Measurements from ENCODE around the gene SLC8A1. TPM values are rescaled to one million over a fixed set of nuclear protein-coding genes. Genes with fewer than 3 reads are reported as not detected.

The SLC8A1 gene
- total RNA-seq, 6 donors from 2014 or later = 21.8 to 58.6 (median 25.3) TPM

DNA sequence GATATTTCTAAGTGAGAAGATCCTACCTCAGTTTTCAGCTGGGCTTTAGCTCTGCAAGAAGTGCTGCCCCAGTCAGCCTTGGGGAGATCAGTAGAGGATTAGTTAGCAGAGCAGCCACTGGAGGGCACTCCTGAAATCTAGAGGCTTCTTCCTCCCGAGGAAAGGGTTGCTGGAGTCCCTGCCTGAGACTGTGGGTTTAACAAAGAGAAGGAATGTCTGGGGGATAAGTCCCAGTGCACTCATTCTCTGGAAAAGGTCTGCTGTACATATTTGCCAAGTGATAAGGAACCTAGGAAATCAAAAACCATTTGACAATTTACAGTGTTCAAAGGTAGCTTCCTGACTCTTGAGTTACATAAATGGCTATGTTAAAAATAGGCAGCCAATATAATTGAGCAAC lies 207.2 kb downstream of the SLC8A1 start:
- DNase-seq = peak in 1 of 2 donors; percentile 49

DNA sequence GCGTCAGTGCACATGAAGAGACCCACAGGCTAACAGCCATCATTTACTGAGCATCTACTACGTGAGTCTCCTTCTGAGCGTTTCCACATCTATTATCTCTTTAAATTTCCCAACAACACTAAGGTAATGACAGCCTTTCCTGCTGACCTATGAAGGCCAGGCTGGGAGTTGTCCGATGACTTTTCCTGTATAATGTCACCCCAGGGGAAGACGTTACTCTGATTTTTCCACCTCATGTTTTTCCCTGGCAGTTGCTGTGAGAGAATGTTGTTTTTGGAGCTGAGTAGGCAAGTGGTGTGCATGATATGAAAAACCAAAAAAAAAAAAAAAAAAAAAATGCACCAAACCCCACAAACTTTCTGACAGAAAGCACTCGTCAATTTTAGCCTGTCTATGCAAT lies 207.6 kb downstream of the SLC8A1 start:
- Histone ChIP-seq H3K36me3 (no peaks in the 10 kb centered on the region), H3K4me3 (no peak overlapping the region), H3K27ac (no peak overlapping the region), H3K27me3 (no peaks in the 10 kb centered on the region), H3K9me3 (no peaks in the 10 kb centered on the region), H3K4me1 (peaks cover 0 to 9% (median 5%) of the 10 kb centered on the region in 4 donors)
- 50 to 63% methylated on average over 6 of the region's 6 CpGs for WGBS, 2 donors
- no peak for TF ChIP-seq POLR2AphosphoS5 (IDR thresholded peaks at IDR 0.05)
- TF ChIP-seq POLR2A (IDR thresholded peaks at IDR 0.05) = no peak
- no peak for TF ChIP-seq EP300 (IDR thresholded peaks at IDR 0.05)
- TF ChIP-seq, protein P1, sequence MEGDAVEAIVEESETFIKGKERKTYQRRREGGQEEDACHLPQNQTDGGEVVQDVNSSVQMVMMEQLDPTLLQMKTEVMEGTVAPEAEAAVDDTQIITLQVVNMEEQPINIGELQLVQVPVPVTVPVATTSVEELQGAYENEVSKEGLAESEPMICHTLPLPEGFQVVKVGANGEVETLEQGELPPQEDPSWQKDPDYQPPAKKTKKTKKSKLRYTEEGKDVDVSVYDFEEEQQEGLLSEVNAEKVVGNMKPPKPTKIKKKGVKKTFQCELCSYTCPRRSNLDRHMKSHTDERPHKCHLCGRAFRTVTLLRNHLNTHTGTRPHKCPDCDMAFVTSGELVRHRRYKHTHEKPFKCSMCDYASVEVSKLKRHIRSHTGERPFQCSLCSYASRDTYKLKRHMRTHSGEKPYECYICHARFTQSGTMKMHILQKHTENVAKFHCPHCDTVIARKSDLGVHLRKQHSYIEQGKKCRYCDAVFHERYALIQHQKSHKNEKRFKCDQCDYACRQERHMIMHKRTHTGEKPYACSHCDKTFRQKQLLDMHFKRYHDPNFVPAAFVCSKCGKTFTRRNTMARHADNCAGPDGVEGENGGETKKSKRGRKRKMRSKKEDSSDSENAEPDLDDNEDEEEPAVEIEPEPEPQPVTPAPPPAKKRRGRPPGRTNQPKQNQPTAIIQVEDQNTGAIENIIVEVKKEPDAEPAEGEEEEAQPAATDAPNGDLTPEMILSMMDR (IDR thresholded peaks at IDR 0.05) = no peak
- ATAC-seq (ENCODE audit: low FRiP score in 2 of 2) (peak in 1 of 2 donors; percentile 46), DNase-seq (no peak)

More for the DNA sequence above, 207.2 kb downstream of the SLC8A1 start:
- H3K9me3 ChIP-seq = no peaks in the 10 kb centered on the region
- WGBS, 2 donors = 5 to 8% methylated on average over 1 of the region's 1 CpG
- H3K27me3 ChIP-seq = no peaks in the 10 kb centered on the region
- H3K27ac ChIP-seq = no peak overlapping the region
- H3K36me3 ChIP-seq = no peaks in the 10 kb centered on the region
- TF ChIP-seq, protein P1 (IDR thresholded peaks at IDR 0.05) = peak in 3 of 6 experiments; percentile 24 to 37 (median 26)
- no peak for TF ChIP-seq EP300 (IDR thresholded peaks at IDR 0.05)
- TF ChIP-seq POLR2AphosphoS5 (IDR thresholded peaks at IDR 0.05) = no peak
- no peak for TF ChIP-seq POLR2A (IDR thresholded peaks at IDR 0.05)
- H3K4me3 ChIP-seq = no peak overlapping the region
- peak in 1 of 2 donors; percentile 75 for ATAC-seq (ENCODE audit: low FRiP score in 2 of 2)
- peaks cover 0 to 9% (median 5%) of the 10 kb centered on the region in 4 donors for H3K4me1 ChIP-seq

DNA sequence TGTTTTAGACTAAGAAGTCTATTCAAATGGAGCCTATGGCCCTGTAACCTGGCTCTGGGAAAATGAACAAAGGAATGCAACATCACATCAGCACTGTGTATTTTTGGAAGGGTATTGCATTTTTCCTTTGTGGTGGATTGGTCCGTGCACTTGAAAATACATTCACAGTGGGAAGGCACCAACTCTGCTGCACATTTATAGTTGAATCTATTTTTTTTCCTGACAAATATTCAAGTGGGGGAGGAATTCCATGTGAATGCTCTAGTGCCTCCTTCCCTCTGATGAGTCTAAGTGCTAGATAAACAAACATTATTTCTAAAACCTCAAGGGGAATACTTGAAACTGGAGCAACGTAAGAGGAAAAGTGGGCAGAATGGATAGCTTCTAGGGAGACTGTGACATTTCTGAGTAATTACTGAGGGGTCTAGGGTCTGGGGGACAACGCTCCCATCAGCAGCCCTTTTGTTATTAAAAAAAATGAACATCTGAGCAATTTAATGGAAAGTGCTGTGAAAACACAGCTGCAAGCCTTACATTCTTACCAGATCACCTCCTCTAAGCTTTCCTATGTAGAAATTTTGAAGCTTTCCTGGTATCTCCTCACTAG lies 208.2 kb downstream of the SLC8A1 start:
- Histone ChIP-seq H3K27ac (no peak overlapping the region), H3K4me1 (peaks cover 0 to 9% (median 5%) of the 10 kb centered on the region in 4 donors), H3K4me3 (no peak overlapping the region), H3K36me3 (no peaks in the 10 kb centered on the region), H3K27me3 (no peaks in the 10 kb centered on the region), H3K9me3 (no peaks in the 10 kb centered on the region)
- TF ChIP-seq EP300 (IDR thresholded peaks at IDR 0.05) (no peak), POLR2AphosphoS5 (IDR thresholded peaks at IDR 0.05) (no peak), POLR2A (IDR thresholded peaks at IDR 0.05) (no peak)
- TF ChIP-seq, protein P1 (IDR thresholded peaks at IDR 0.05) = no peak
- WGBS, 2 donors = 46 to 63% methylated on average over 3 of the region's 3 CpGs
- ATAC-seq (ENCODE audit: low FRiP score in 2 of 2) (no peak), DNase-seq (no peak)

DNA sequence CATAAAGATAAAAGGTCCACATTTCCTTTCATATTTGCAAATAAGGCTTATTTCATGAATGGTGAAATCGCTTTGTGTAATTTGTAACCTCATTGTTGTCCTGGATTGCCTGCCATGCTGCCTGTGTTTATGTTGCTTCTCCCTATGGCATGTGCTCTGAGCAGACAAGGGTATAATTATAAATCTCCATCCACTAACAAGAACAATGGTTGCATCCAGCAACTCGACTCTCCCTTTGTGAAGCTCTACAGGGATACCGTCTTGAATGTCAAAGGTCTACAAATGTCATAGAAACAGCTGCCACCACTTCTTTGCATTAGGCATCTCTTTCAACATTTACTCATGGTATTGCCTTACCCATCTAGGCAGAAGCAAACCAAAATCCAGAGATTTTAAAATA lies 209.6 kb downstream of the SLC8A1 start:
- TF ChIP-seq POLR2AphosphoS5 (IDR thresholded peaks at IDR 0.05) (no peak), POLR2A (IDR thresholded peaks at IDR 0.05) (no peak)
- TF ChIP-seq, protein P1 (IDR thresholded peaks at IDR 0.05) = no peak
- H3K9me3 ChIP-seq = no peaks in the 10 kb centered on the region
- H3K4me3 ChIP-seq = no peak overlapping the region
- no peaks in the 10 kb centered on the region for H3K36me3 ChIP-seq
- whole genome bisulfite sequencing, 2 donors = 78 to 80% methylated on average over 3 of the region's 3 CpGs
- ATAC-seq (ENCODE audit: low FRiP score in 2 of 2) = no peak
- H3K27me3 ChIP-seq = no peaks in the 10 kb centered on the region
- peaks cover 0 to 9% (median 5%) of the 10 kb centered on the region in 4 donors for H3K4me1 ChIP-seq
- no peak overlapping the region for H3K27ac ChIP-seq
- no peak for DNase-seq

- H3K9me3 ChIP-seq = no peaks in the 10 kb centered on the region
- H3K4me1 ChIP-seq = peaks cover 0 to 9% (median 5%) of the 10 kb centered on the region in 4 donors
- TF ChIP-seq, protein P1 (IDR thresholded peaks at IDR 0.05) = no peak
- TF ChIP-seq POLR2A (IDR thresholded peaks at IDR 0.05) (no peak), EP300 (IDR thresholded peaks at IDR 0.05) (no peak), POLR2AphosphoS5 (IDR thresholded peaks at IDR 0.05) (peak; percentile 42 to 47)
- DNase-seq = peak in 1 of 2 donors; percentile 55
- H3K27me3 ChIP-seq = no peaks in the 10 kb centered on the region
- WGBS, 2 donors = 10 to 21% methylated on average over 5 of the region's 5 CpGs
- ATAC-seq (ENCODE audit: low FRiP score in 2 of 2) = peak; percentile 88 to 92
- H3K36me3 ChIP-seq = no peaks in the 10 kb centered on the region
- H3K27ac ChIP-seq = no peak overlapping the region
- H3K4me3 ChIP-seq = no peak overlapping the region
Observed at GRCh38 chr2:40240070-40240469, 211.8 kb downstream of the SLC8A1 start.

Data from upper lobe of left lung (tissue), 6 donors.